22Rv1 (cell line): Measurements from ENCODE around the gene JDP2.

Source experiments
- H3K27ac ChIP-seq: fragments of 450-650 bp; 2 replicates; pipeline ENCODE4 v1.5.1; 2017
- ZFX ChIP-seq: fragments of 450-650 bp; IDR thresholded peaks from 2 replicates; pipeline ENCODE4 v1.6.1; 2017; ENCODE audit warnings: antibody characterized with exemption, borderline replicate concordance
- TF ChIP-seq, protein P1 (sequence below): fragments of 450-650 bp; IDR thresholded peaks from 2 replicates; pipeline ENCODE4 v1.5.1; 2017; ENCODE audit warnings: mild to moderate bottlenecking

JDP2 gene

DNA sequence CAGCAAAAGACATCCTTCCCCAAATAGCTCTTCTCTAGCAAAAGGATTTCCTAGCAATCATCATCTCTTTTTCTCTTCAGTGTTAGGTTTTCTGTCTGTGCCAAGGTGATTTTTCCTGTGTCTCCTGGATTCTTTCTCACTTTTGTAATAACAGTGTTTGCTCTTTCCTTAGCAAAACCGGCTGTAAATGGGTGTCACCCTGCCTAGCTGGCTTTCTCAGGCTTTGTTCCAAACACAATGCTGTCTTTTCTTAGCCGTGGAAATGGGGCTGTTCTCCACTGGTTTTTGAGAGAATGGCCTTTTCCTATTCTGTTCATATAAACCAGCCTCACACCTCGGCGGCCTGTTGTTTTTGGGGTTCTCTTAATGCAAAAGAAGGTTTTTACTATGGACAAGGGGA, 21.9 kb downstream of the JDP2 start:
- peak overlapping the region; percentile 37; the same call in 1 of the 2 replicates for H3K27ac ChIP-seq
- no peak for TF ChIP-seq ZFX

DNA sequence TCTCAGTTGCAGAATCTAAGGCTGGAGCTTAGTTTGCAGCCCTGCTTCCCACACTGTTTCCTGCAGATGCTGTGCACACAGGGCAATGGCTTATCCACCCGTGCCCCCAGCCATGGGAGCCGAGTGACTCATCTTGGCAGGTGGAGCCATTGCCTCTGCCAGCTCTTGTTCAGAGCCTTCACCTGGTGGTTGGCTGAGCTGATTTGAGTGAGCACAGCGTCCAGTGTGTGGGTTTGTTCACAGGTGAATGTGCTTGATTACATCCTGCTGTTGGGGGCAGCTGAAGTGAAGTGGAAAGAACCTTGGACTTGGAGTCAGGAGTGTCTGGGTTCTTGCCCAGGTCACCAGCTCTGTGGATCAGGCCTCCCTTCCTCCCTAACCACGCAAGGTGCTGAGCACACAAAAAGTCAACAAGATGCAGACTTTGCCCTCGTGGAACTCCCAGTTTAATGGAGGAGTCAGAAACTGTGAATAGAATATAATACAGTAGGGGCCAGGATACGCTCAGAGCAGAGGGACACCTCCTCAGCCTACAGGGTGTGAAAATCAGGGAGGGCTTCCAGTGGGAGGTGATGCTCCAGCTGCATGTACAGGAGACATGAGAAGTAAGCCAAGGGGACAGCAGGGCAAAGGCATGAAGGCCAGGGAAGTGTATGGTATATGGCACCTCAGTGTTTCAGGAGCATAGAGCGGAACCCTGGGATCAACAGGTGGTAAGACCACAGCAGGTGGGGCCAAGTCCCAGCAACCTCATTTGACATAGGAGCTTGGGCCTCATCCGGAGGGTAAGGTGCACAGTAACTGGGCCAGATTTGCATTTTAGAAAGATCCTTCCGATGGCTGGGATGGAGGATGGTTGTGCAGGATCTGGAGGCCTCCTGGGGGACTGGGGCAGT, 22.8 kb downstream of the JDP2 start:
- peak overlapping the region; percentile 37; the same call in 1 of the 2 replicates for H3K27ac ChIP-seq
- TF ChIP-seq ZFX = no peak
- TF ChIP-seq, protein P1, sequence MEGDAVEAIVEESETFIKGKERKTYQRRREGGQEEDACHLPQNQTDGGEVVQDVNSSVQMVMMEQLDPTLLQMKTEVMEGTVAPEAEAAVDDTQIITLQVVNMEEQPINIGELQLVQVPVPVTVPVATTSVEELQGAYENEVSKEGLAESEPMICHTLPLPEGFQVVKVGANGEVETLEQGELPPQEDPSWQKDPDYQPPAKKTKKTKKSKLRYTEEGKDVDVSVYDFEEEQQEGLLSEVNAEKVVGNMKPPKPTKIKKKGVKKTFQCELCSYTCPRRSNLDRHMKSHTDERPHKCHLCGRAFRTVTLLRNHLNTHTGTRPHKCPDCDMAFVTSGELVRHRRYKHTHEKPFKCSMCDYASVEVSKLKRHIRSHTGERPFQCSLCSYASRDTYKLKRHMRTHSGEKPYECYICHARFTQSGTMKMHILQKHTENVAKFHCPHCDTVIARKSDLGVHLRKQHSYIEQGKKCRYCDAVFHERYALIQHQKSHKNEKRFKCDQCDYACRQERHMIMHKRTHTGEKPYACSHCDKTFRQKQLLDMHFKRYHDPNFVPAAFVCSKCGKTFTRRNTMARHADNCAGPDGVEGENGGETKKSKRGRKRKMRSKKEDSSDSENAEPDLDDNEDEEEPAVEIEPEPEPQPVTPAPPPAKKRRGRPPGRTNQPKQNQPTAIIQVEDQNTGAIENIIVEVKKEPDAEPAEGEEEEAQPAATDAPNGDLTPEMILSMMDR = no peak

DNA sequence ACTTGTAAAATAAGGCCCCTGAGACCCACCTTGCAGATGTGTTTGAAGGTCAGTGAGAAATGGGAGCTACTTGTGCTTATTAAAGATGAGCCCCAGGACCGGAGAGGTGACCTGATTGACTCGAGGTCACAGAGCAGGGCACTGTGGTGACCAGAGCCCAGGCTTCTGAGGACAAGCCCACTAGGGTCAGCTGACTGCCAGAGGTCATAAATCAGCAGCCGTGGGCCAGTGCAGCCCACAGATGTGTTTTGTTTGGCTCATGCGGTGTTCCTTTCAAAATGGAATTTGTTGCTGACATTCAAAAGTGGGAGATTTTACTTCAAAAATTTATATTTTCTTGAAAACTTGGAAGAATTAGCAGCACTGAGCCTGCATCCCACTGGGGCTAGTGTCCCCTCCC, 24.5 kb downstream of the JDP2 start:
- H3K27ac ChIP-seq = no peak overlapping the region
- no peak for TF ChIP-seq ZFX
- TF ChIP-seq, protein P1 = no peak

DNA sequence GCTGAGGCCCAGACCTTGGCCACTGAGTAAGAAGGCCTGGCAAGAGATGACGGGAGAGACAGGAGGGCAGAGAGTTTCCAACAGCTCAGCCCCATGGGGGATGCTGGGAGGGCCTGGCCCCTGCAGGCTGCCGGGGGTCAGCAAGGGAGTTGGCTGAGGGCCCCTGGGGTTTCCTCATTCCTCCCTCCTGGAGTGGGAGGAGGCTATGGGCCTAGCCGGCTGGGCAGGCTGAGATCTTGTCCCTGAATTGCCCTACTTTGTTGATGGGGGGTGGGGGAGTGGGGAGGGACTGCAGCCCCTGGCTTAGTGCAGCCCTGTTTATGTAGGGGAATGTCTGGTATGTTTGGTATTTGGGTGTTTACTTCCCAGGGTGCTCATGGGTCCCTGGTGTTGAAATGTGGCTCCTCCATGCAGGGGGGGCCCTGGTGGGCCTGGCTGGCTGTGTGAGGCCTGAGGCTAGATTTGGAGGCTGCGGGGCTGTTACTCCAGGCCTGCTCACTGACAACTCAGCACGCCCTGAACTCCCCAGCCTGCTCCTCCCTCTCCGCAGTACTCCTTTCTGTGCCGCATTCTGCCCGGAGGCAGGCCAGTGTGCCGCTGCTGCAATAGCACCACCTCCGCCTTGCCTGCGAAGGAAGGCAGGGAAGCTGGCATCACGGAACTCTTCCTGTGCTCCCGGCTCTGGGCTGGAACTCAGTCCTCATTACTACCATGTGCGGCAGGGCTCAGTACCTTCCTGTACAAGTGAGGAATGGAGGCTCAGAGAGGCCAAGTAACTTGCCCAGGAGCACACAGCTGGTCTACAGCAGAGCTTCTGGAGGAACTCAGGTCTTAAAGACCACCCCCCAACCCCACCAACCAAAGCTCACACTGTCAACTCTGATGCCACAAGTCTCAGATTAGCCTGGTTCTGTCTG, 25.3 kb downstream of the JDP2 start:
- TF ChIP-seq ZFX = no peak
- TF ChIP-seq, protein P1 = no peak
- no peak overlapping the region for H3K27ac ChIP-seq

DNA sequence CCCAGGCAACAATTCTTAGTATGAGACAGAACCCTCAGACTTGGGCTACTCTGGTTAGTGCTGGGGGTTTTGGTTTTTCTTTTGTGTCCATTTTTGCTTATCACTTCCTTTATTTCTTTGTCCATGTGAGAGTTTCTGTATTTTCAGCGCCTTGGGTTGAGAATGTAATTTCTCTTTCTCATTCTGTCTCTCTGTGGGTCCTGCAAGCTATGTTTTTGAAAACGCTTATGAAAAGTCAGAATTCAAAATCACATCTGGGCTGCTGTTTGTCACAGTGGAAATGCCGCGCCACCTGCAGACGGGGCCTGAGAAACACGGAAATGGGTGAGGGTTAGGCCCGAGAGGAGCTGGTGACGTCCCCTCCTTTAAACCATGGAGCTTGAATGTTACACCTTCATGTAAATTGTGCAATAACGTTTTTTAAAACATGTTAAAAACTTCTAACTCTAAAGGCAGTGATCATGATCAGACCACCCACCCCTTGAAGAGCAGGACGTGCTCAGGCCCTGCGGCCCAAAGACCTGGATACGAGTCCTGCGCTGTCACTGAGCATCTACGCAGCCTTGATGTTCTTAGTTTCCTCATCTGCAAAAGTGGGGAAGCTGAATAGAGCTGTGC, 26.1 kb downstream of the JDP2 start:
- TF ChIP-seq, protein P1 = no peak
- no peak for TF ChIP-seq ZFX
- no peak overlapping the region for H3K27ac ChIP-seq

DNA sequence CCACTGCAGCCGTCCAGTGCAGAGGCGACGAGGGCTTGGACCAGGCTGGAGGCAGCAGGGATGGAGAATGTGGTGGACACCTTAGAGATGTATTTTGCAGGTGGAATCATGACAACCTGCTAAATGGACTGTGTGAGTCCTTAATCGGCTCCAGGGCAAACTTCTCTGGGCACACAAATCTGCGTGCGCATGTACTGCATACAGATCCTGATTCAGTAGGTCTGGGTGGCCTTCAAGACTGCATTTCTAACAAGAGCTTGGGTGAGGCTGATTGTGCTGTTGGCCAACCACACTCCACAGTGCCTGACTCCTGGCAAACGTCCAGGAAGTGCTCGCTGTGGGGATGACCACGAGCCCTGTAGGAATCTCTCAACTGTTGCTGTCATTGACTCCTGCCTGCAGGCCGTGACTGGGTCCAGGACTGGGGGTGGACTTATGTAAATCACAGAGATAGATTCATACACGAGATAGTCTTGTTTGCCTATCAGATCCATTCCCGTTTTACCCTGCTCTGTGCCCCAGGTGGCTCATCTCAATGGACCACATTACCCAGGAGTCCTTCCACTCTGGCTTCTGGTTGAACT, 27.2 kb downstream of the JDP2 start:
- TF ChIP-seq, protein P1 = no peak
- no peak for TF ChIP-seq ZFX
- no peak overlapping the region for H3K27ac ChIP-seq
